Loucy (cell line): ENCODE results near the gene ZNF664.

Experiments
- H2AFZ ChIP-seq: fragments of 200-600 bp; sonication (generic); 2 replicates; pipeline ENCODE4 v1.6.0; 2016; ENCODE audit warnings: antibody characterized with exemption, mild to moderate bottlenecking, low read length, moderate library complexity
- H3F3A ChIP-seq: fragments of 200-600 bp; 2 replicates; pipeline ENCODE4 v1.6.0; 2016; ENCODE audit warnings: antibody characterized with exemption, low read depth, mild to moderate bottlenecking
- H3K27me3 ChIP-seq: fragments of 200-600 bp; sonication (generic); 2 replicates; pipeline ENCODE4 v1.6.1; 2014; ENCODE audit warnings: low read length, mild to moderate bottlenecking; ENCODE audit not compliant: insufficient read depth, poor library complexity, severe bottlenecking
- H3K36me3 ChIP-seq: fragments of 200-600 bp; sonication (generic); 2 replicates; pipeline ENCODE4 v1.6.1; 2016; ENCODE audit warnings: low read length; ENCODE audit not compliant: insufficient read depth
- H3K4me1 ChIP-seq: fragments of 200-600 bp; sonication (generic); 2 replicates; pipeline ENCODE4 v1.5.1; 2014; ENCODE audit warnings: low read length, mild to moderate bottlenecking; ENCODE audit not compliant: insufficient read depth, poor library complexity, severe bottlenecking
- H3K4me2 ChIP-seq: fragments of 200-600 bp; sonication (generic); 2 replicates; pipeline ENCODE4 v1.6.0; 2014; ENCODE audit warnings: antibody characterized with exemption, low read length, low read depth, mild to moderate bottlenecking; ENCODE audit not compliant: poor library complexity, severe bottlenecking
- H3K4me3 ChIP-seq: fragments of 200-600 bp; sonication (generic); 2 replicates; pipeline ENCODE4 v1.5.1; 2014; ENCODE audit warnings: low read length, mild to moderate bottlenecking, mixed read lengths; ENCODE audit not compliant: poor library complexity, severe bottlenecking
- H3K79me2 ChIP-seq: fragments of 200-600 bp; sonication (generic); 2 replicates; pipeline ENCODE4 v1.6.1; 2014; ENCODE audit warnings: low read length; ENCODE audit not compliant: insufficient read depth
- H3K9ac ChIP-seq: fragments of 200-600 bp; sonication (generic); 2 replicates; pipeline ENCODE4 v1.6.0; 2014; ENCODE audit warnings: mild to moderate bottlenecking, low read depth, low read length, moderate library complexity; ENCODE audit not compliant: poor library complexity, severe bottlenecking
- H3K9me2 ChIP-seq: fragments of 200-600 bp; sonication (generic); replicated peaks from 2 replicates; pipeline ENCODE4 v1.6.1; 2016; ENCODE audit warnings: low read depth, low read length, mixed read lengths
- H3K9me3 ChIP-seq: fragments of 200-600 bp; sonication (generic); 2 replicates; pipeline ENCODE4 v1.6.1; 2014; ENCODE audit warnings: mild to moderate bottlenecking, antibody characterized with exemption, low read length, low read depth; ENCODE audit not compliant: insufficient read depth
- H4K20me1 ChIP-seq: fragments of 200-600 bp; sonication (generic); 2 replicates; pipeline ENCODE4 v1.6.0; 2014; ENCODE audit warnings: antibody characterized with exemption, low read length, mild to moderate bottlenecking; ENCODE audit not compliant: insufficient read depth, poor library complexity, severe bottlenecking
- CTCF ChIP-seq: fragments of 200-600 bp; sonication (generic); conservative IDR thresholded peaks from 2 replicates; pipeline ENCODE4 v1.5.1; 2014; ENCODE audit warnings: mild to moderate bottlenecking, antibody characterized with exemption, low read length
- EZH2phosphoT487 ChIP-seq: fragments of 200-600 bp; IDR thresholded peaks from 2 replicates; pipeline ENCODE4 v1.6.1; 2018; ENCODE audit warnings: antibody characterized with exemption, mild to moderate bottlenecking, moderate library complexity, borderline replicate concordance

Gene ZNF664

GRCh38 chr12:124011435-124012115 lies 38.6 kb downstream of the ZNF664 start:
- H3K4me1 ChIP-seq, result no peaks in the 10 kb centered on the region
- H3K9me2 ChIP-seq, result no peaks in the 10 kb centered on the region
- H3F3A ChIP-seq, result no peaks in the 10 kb centered on the region
- no peaks in the 10 kb centered on the region for H3K79me2 ChIP-seq
- no peak overlapping the region for H3K4me3 ChIP-seq
- H3K4me2 ChIP-seq, result no peak overlapping the region
- peaks cover 3% of the 10 kb centered on the region for H4K20me1 ChIP-seq
- no peaks in the 10 kb centered on the region for H3K27me3 ChIP-seq
- H2AFZ ChIP-seq, result no peak overlapping the region
- TF ChIP-seq CTCF, result no peak
- no peak for TF ChIP-seq EZH2phosphoT487
- no peaks in the 10 kb centered on the region for H3K9me3 ChIP-seq
- no peak overlapping the region for H3K9ac ChIP-seq
- H3K36me3 ChIP-seq, result peaks cover 51% of the 10 kb centered on the region

GRCh38 chr12:124013073-124013472 lies 40.1 kb downstream of the ZNF664 start:
- Histone ChIP-seq H3F3A (no peaks in the 10 kb centered on the region), H3K79me2 (no peaks in the 10 kb centered on the region), H3K4me1 (no peaks in the 10 kb centered on the region), H3K4me2 (no peak overlapping the region), H3K9ac (no peak overlapping the region), H2AFZ (no peak overlapping the region), H3K4me3 (no peak overlapping the region), H4K20me1 (peaks cover 3% of the 10 kb centered on the region), H3K9me3 (no peaks in the 10 kb centered on the region), H3K9me2 (no peaks in the 10 kb centered on the region), H3K27me3 (no peaks in the 10 kb centered on the region), H3K36me3 (peaks cover 43% of the 10 kb centered on the region)
- no peak for TF ChIP-seq CTCF

GRCh38 chr12:124015494-124016461 lies 42.8 kb downstream of the ZNF664 start:
- no peaks in the 10 kb centered on the region for H3K9me2 ChIP-seq
- H3K36me3 ChIP-seq, result peaks cover 36% of the 10 kb centered on the region
- H3K27me3 ChIP-seq, result no peaks in the 10 kb centered on the region
- H3K4me3 ChIP-seq, result no peak overlapping the region
- no peaks in the 10 kb centered on the region for H4K20me1 ChIP-seq
- H3K9ac ChIP-seq, result no peak overlapping the region
- TF ChIP-seq CTCF (no peak), EZH2phosphoT487 (no peak)
- H3K4me2 ChIP-seq, result no peak overlapping the region
- H2AFZ ChIP-seq, result no peak overlapping the region
- no peaks in the 10 kb centered on the region for H3K79me2 ChIP-seq
- H3K9me3 ChIP-seq, result no peaks in the 10 kb centered on the region
- no peaks in the 10 kb centered on the region for H3F3A ChIP-seq
- H3K4me1 ChIP-seq, result no peaks in the 10 kb centered on the region
